Smooth muscle cell (in vitro differentiated cells): ENCODE results near the gene SPRED2. TPM values are rescaled to one million over a fixed set of nuclear protein-coding genes. Genes with fewer than 3 reads are reported as not detected.

Source experiments
- DNase-seq: peaks from one replicate; lab custom pipeline; 2025; ENCODE audit not compliant: unreplicated experiment; lab: John Stamatoyannopoulos, UW
- H2AFZ ChIP-seq: fragments of 200-600 bp; sonication (generic); 2 replicates; pipeline ENCODE4 v1.6.0; 2016; ENCODE audit warnings: antibody characterized with exemption, low read depth, mild to moderate bottlenecking
- H3F3A ChIP-seq: fragments of 200-600 bp; sonication (generic); 2 replicates; pipeline ENCODE4 v1.6.0; 2017; ENCODE audit warnings: antibody characterized with exemption, low read depth
- H3K27ac ChIP-seq: fragments of 200-600 bp; sonication (generic); 2 replicates; pipeline ENCODE4 v1.5.1; 2016; ENCODE audit warnings: low read depth, mild to moderate bottlenecking
- H3K27me3 ChIP-seq: fragments of 200-600 bp; sonication (generic); 2 replicates; pipeline ENCODE4 v1.6.1; 2016; ENCODE audit warnings: low read depth, mild to moderate bottlenecking
- H3K36me3 ChIP-seq: fragments of 200-600 bp; sonication (generic); 2 replicates; pipeline ENCODE4 v1.5.1; 2016; ENCODE audit warnings: low read depth
- H3K4me1 ChIP-seq: fragments of 200-600 bp; sonication (generic); 2 replicates; pipeline ENCODE4 v1.5.1; 2016; ENCODE audit warnings: low read depth
- H3K4me2 ChIP-seq: fragments of 200-600 bp; sonication (generic); 2 replicates; pipeline ENCODE4 v1.6.0; 2016; ENCODE audit warnings: mild to moderate bottlenecking
- H3K4me3 ChIP-seq: fragments of 200-600 bp; sonication (generic); 2 replicates; pipeline ENCODE4 v1.5.1; 2016; ENCODE audit warnings: mild to moderate bottlenecking
- H3K79me2 ChIP-seq: fragments of 200-600 bp; sonication (generic); 2 replicates; pipeline ENCODE4 v1.6.0; 2016; ENCODE audit warnings: low read depth, mild to moderate bottlenecking
- H3K9ac ChIP-seq: fragments of 200-600 bp; sonication (generic); 2 replicates; pipeline ENCODE4 v1.6.0; 2016; ENCODE audit warnings: low read depth
- H3K9me3 ChIP-seq: fragments of 200-600 bp; sonication (generic); replicated peaks from 2 replicates; pipeline ENCODE4 v1.5.1; 2016; ENCODE audit warnings: low read depth
- H4K20me1 ChIP-seq: fragments of 200-600 bp; sonication (generic); 2 replicates; pipeline ENCODE4 v1.6.0; 2016; ENCODE audit warnings: low read depth
- WGBS: methylation state at CpG from one replicate; pipeline ENCODE4 v1.1.7; 2016; ENCODE audit warnings: low lambda C conversion rate; 5-methylcytosine and 5-hydroxymethylcytosine counted together
- polyA plus RNA-seq: library from polyadenylated mRNA; unstranded; fragments of >200 nt; fragmentation: Nextera tagmentation; extraction: Ambion mirVana; gene quantifications from 2 replicates; pipeline ENCODE4 v1.2.1, GENCODE V29; 2016
- total RNA-seq: library from RNA; depleted of rRNA; stranded (reverse); fragments of >200 nt; gene quantifications from 2 replicates; pipeline ENCODE4 v1.2.3, GENCODE V29; 2014
- TF ChIP-seq, protein P1 (sequence below): fragments of 200-600 bp; sonication (generic); IDR thresholded peaks from 2 replicates; pipeline ENCODE4 v1.5.1; 2017; ENCODE audit warnings: borderline replicate concordance, mild to moderate bottlenecking, antibody characterized with exemption; ENCODE audit not compliant: insufficient read depth, poor library complexity, severe bottlenecking

Gene SPRED2
- total and polyA plus RNA-seq, 2 experiments from 2014 or later, result 18.3 to 23.7 TPM

DNA sequence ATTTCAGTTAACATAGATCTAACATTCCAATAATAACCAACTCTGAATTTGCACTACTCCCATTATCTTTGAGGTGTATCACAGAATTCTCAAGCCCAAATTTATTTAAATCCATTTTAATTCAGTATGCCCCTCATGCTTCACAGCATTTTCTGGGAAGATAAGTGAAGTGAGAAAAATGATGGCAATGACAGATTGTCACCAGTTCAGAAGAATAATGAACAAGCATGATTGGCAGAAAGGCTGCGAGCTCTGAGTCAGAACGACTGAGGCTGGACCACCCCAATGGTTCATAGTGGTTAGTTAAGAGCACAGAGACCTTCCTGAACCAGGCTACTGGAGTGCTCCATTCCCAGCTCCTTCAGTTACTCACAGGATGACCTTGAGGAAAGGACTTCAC, 4.9 kb downstream of the SPRED2 start:
- Histone ChIP-seq H3K9ac (no peak overlapping the region), H4K20me1 (peaks cover 87% of the 10 kb centered on the region), H3K9me3 (no peaks in the 10 kb centered on the region), H3K4me2 (no peak overlapping the region), H3K4me3 (no peak overlapping the region), H3K79me2 (peaks cover 88% of the 10 kb centered on the region), H3K4me1 (no peaks in the 10 kb centered on the region), H3K27ac (no peak overlapping the region), H3K36me3 (no peaks in the 10 kb centered on the region), H3K27me3 (no peaks in the 10 kb centered on the region), H3F3A (peaks cover 6% of the 10 kb centered on the region), H2AFZ (no peak overlapping the region)
- TF ChIP-seq, protein P1, sequence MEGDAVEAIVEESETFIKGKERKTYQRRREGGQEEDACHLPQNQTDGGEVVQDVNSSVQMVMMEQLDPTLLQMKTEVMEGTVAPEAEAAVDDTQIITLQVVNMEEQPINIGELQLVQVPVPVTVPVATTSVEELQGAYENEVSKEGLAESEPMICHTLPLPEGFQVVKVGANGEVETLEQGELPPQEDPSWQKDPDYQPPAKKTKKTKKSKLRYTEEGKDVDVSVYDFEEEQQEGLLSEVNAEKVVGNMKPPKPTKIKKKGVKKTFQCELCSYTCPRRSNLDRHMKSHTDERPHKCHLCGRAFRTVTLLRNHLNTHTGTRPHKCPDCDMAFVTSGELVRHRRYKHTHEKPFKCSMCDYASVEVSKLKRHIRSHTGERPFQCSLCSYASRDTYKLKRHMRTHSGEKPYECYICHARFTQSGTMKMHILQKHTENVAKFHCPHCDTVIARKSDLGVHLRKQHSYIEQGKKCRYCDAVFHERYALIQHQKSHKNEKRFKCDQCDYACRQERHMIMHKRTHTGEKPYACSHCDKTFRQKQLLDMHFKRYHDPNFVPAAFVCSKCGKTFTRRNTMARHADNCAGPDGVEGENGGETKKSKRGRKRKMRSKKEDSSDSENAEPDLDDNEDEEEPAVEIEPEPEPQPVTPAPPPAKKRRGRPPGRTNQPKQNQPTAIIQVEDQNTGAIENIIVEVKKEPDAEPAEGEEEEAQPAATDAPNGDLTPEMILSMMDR, result no peak
- WGBS, result 85% methylated on average over 2 of the region's 2 CpGs
- no peak for DNase-seq

DNA sequence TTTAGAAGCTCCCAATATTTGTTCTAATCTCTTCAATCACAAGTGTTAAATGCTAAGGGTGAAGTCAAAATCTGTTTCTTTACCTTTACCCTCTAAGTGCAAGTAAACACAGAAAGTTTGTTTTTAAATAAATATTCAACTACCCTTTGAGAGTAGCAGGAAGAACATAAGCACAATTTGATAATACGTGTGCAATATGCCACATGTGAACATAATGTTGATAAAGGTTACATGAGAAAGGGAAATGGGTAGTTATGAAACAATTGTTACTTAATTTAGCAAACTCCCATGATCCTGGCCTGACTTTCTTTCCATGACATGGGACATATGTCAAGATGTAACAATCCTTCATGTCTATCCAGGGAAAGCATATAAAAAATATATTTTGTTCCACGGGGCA, 7.1 kb downstream of the SPRED2 start:
- Histone ChIP-seq H4K20me1 (peaks cover 99% of the 10 kb centered on the region), H3F3A (peaks cover 17% of the 10 kb centered on the region), H3K9ac (no peak overlapping the region), H3K4me2 (no peak overlapping the region), H3K27ac (no peak overlapping the region), H3K9me3 (no peaks in the 10 kb centered on the region), H3K79me2 (peaks cover 100% of the 10 kb centered on the region), H3K4me1 (peaks cover 11% of the 10 kb centered on the region), H2AFZ (no peak overlapping the region), H3K4me3 (no peak overlapping the region), H3K27me3 (no peaks in the 10 kb centered on the region), H3K36me3 (no peaks in the 10 kb centered on the region)
- TF ChIP-seq, protein P1, result no peak
- 95% methylated on average over 2 of the region's 2 CpGs for WGBS
- no peak for DNase-seq

DNA sequence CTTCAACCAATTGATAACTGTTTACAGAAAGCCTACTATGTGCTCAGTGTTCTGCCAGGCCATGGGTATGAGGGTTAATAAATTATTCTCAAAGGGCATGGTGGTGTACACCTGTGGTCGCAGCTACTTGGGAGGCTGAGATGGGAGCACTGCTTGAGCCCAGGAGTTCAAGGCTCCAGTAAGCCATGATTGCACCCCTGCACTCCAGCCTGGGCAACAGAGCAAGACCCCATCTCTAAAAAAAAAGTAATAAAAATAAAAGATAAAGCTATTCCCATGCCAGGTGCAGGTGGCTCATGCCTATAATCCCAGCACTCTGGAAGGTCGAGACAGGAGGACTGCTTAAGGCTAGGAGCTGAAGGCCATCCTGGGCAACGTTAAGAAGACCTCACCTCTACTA, 8.0 kb downstream of the SPRED2 start:
- Histone ChIP-seq H3K27ac (no peak overlapping the region), H4K20me1 (peaks cover 99% of the 10 kb centered on the region), H3K4me2 (no peak overlapping the region), H3K36me3 (no peaks in the 10 kb centered on the region), H3K79me2 (peaks cover 100% of the 10 kb centered on the region), H3K9me3 (no peaks in the 10 kb centered on the region), H3K4me3 (no peak overlapping the region), H3K4me1 (peaks cover 11% of the 10 kb centered on the region), H3F3A (peaks cover 17% of the 10 kb centered on the region), H3K27me3 (no peaks in the 10 kb centered on the region), H3K9ac (no peak overlapping the region), H2AFZ (no peak overlapping the region)
- TF ChIP-seq, protein P1, result no peak
- 96% methylated on average over 3 of the region's 3 CpGs for WGBS
- no peak for DNase-seq

DNA sequence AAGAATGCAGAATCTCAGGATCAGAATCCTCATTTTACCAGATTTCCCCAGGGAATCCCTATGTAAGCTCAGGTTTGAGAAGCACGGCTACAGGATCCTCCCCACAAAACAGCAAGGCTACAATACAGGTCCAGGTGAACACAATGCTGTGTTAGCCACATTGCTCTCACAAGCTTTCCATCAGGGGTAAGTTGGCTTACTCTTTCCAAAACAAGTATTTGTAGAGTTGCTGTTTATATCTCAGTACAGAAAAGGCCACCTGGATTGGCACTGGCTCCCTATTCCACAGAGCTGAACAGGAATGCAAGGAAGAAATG, 11.0 kb downstream of the SPRED2 start:
- H3K4me1 ChIP-seq, result peaks cover 11% of the 10 kb centered on the region
- H3K27ac ChIP-seq, result peak overlapping the region; percentile 63
- peak overlapping the region; percentile 58 for H3K4me2 ChIP-seq
- TF ChIP-seq, protein P1, result no peak
- peaks cover 17% of the 10 kb centered on the region for H3F3A ChIP-seq
- H3K36me3 ChIP-seq, result no peaks in the 10 kb centered on the region
- H4K20me1 ChIP-seq, result peaks cover 97% of the 10 kb centered on the region
- no peaks in the 10 kb centered on the region for H3K9me3 ChIP-seq
- H3K9ac ChIP-seq, result no peak overlapping the region
- no peaks in the 10 kb centered on the region for H3K27me3 ChIP-seq
- H3K4me3 ChIP-seq, result no peak overlapping the region
- no peak overlapping the region for H2AFZ ChIP-seq
- DNase-seq, result no peak
- peaks cover 100% of the 10 kb centered on the region for H3K79me2 ChIP-seq
- WGBS, result 50% methylated on average over 1 of the region's 1 CpG
